Suppressor macrophage treated with lipopolysaccharide for 4 hours (primary cell): ENCODE data around the gene KCNJ9.

Experiments
- DNase-seq: peaks from one replicate; pipeline ENCODE4 v3.0.0-alpha.2; 2020

KCNJ9 gene

GRCh38 chr1:160127865-160128523 is 46.7 kb downstream of the KCNJ9 start:
- DNase-seq: peak; percentile 44

- DNase-seq: no peak
Observed at GRCh38 chr1:160128636-160129035, 47.3 kb downstream of the KCNJ9 start.

- DNase-seq: no peak
Observed at GRCh38 chr1:160129046-160129445, 47.7 kb downstream of the KCNJ9 start.

- DNase-seq: no peak
Observed at GRCh38 chr1:160129558-160129957, 48.2 kb downstream of the KCNJ9 start.

- no peak for DNase-seq
Observed at GRCh38 chr1:160129966-160130365, 48.6 kb downstream of the KCNJ9 start.

- DNase-seq: no peak
Observed at GRCh38 chr1:160130486-160130885, 49.1 kb downstream of the KCNJ9 start.

- DNase-seq: no peak
Observed at GRCh38 chr1:160130939-160131338, 49.6 kb downstream of the KCNJ9 start.

GRCh38 chr1:160131803-160132565 is 50.6 kb downstream of the KCNJ9 start:
- no peak for DNase-seq

- no peak for DNase-seq
Observed at GRCh38 chr1:160133990-160134770, 52.8 kb downstream of the KCNJ9 start.

GRCh38 chr1:160134791-160135572 is 53.6 kb downstream of the KCNJ9 start:
- peak; percentile 55 for DNase-seq

GRCh38 chr1:160136121-160136925 is 55.0 kb downstream of the KCNJ9 start:
- DNase-seq: no peak

GRCh38 chr1:160136926-160137200 is 55.5 kb downstream of the KCNJ9 start:
- no peak for DNase-seq

GRCh38 chr1:160137216-160137862 is 56.0 kb downstream of the KCNJ9 start:
- no peak for DNase-seq

- no peak for DNase-seq
Observed at GRCh38 chr1:160139840-160140239, 58.5 kb downstream of the KCNJ9 start.
